ELR (cell line): ENCODE measurements around the gene GDF2.

ENCODE experiments used
- DNase-seq: peaks from one replicate; pipeline ENCODE4 v3.0.0-alpha.2; 2015; ENCODE audit warnings: low read depth

Gene GDF2

GRCh38 chr10:47353351-47353750 is 31.1 kb downstream of the GDF2 start:
- no peak for DNase-seq

- peak; percentile 42 for DNase-seq
Measured at GRCh38 chr10:47354165-47354564, 31.9 kb downstream of the GDF2 start.

- no peak for DNase-seq
Measured at GRCh38 chr10:47354900-47355299, 32.6 kb downstream of the GDF2 start.

GRCh38 chr10:47356708-47357107 is 34.5 kb downstream of the GDF2 start:
- DNase-seq = no peak

GRCh38 chr10:47357131-47357582 is 34.9 kb downstream of the GDF2 start:
- DNase-seq = no peak

- no peak for DNase-seq
Measured at GRCh38 chr10:47357911-47358310, 35.7 kb downstream of the GDF2 start.

- DNase-seq = no peak
Measured at GRCh38 chr10:47358457-47358856, 36.2 kb downstream of the GDF2 start.

GRCh38 chr10:47359101-47359500 is 36.8 kb downstream of the GDF2 start:
- DNase-seq = no peak

- no peak for DNase-seq
Measured at GRCh38 chr10:47359626-47360418, 37.6 kb downstream of the GDF2 start.

GRCh38 chr10:47360419-47361040 is 38.3 kb downstream of the GDF2 start:
- peak; percentile 12 for DNase-seq

- DNase-seq = peak; percentile 60
Measured at GRCh38 chr10:47361293-47361692, 39.0 kb downstream of the GDF2 start.

GRCh38 chr10:47362199-47362598 is 39.9 kb downstream of the GDF2 start:
- no peak for DNase-seq

- DNase-seq = no peak
Measured at GRCh38 chr10:47363781-47364180, 41.5 kb downstream of the GDF2 start.

GRCh38 chr10:47364366-47364765 is 42.1 kb downstream of the GDF2 start:
- no peak for DNase-seq

GRCh38 chr10:47364911-47365310 is 42.7 kb downstream of the GDF2 start:
- DNase-seq = no peak

GRCh38 chr10:47365431-47366180 is 43.4 kb downstream of the GDF2 start:
- DNase-seq = no peak

- no peak for DNase-seq
Measured at GRCh38 chr10:47366181-47366631, 44.0 kb downstream of the GDF2 start.

- DNase-seq = no peak
Measured at GRCh38 chr10:47366731-47367460, 44.6 kb downstream of the GDF2 start.

GRCh38 chr10:47367646-47368045 is 45.4 kb downstream of the GDF2 start:
- no peak for DNase-seq

GRCh38 chr10:47368431-47369180 is 46.4 kb downstream of the GDF2 start:
- DNase-seq = no peak

GRCh38 chr10:47369251-47369894 is 47.1 kb downstream of the GDF2 start:
- no peak for DNase-seq
